HepG2 (cell line): Measurements from ENCODE around the gene AHSG.

Experiments
- ZNF274 ChIP-seq: sonication (generic); formaldehyde crosslinking; IDR thresholded peaks from 2 replicates; pipeline ENCODE4 v1.5.1; 2020; ENCODE audit warnings: mild to moderate bottlenecking, missing genetic modification reagents
- ZNF788 ChIP-seq: sonication (generic); formaldehyde crosslinking; IDR thresholded peaks from 2 replicates; pipeline ENCODE4 v1.5.0; 2020; ENCODE audit warnings: mild to moderate bottlenecking, missing genetic modification reagents, borderline replicate concordance

GRCh38 chr3:186665625-186666188 lies 52.8 kb downstream of the AHSG start, which contains the start of gene HRG:
- no peak for TF ChIP-seq ZNF274 (CRISPR knock-in tag)
- no peak for TF ChIP-seq ZNF788 (CRISPR knock-in tag)
